Naive thymus-derived CD4-positive, alpha-beta T cell (primary cell): ENCODE measurements around the gene DAPK1. TPM values are rescaled to one million over a fixed set of nuclear protein-coding genes. Genes with fewer than 3 reads are reported as not detected.

ENCODE experiments used
- ATAC-seq: fragments of 150-1000 bp; cut with Tn5 transposase; 2 replicates; pipeline ENCODE4 v1.10.0; 2021; ENCODE audit warnings: mild to moderate bottlenecking, moderate library complexity
- CTCF ChIA-PET: fragments of 350-600 bp; sonication (Branson Sonifier 250); formaldehyde crosslinking; loops from one replicate; lab custom pipeline; 2021; ENCODE audit warnings: antibody characterized with exemption; lab: Charles Lee
- POLR2A ChIA-PET: fragments of 350-600 bp; sonication (Branson Sonifier 250); formaldehyde crosslinking; loops from one replicate; lab custom pipeline; 2021; ENCODE audit warnings: antibody characterized with exemption, inconsistent platforms; lab: Charles Lee
- DNase-seq, 9 donors: peaks; one replicate each; pipeline versions ENCODE4 v3.0.0 to v3.0.0-alpha.2; 2020 to 2022; ENCODE audit warnings: mixed read lengths in 1 of 9
- H3K27ac ChIP-seq: one replicate; pipeline ENCODE4 v1.7.0; 2013; ENCODE audit warnings: mild to moderate bottlenecking, low read depth, low read length, moderate library complexity
- H3K27me3 ChIP-seq, 2 donors: one replicate each; pipeline ENCODE4 v1.7.0; 2013; ENCODE audit warnings: low read length in 2 of 2, mild to moderate bottlenecking in 2 of 2, moderate library complexity in 2 of 2; ENCODE audit not compliant: control insufficient read depth in 2 of 2, insufficient read depth in 2 of 2
- H3K36me3 ChIP-seq, 3 experiments: 1 replicate in 2 of 3; 2 replicates in 1 of 3; pipeline ENCODE4 v1.7.0; 2013; ENCODE audit warnings: low read length in 3 of 3, mild to moderate bottlenecking in 3 of 3, moderate library complexity in 1 of 3; ENCODE audit not compliant: insufficient read depth in 3 of 3, control insufficient read depth in 2 of 3
- H3K4me1 ChIP-seq, 2 donors: one replicate each; pipeline ENCODE4 v1.7.0; 2013; ENCODE audit warnings: low read length in 2 of 2, mild to moderate bottlenecking in 2 of 2, moderate library complexity in 1 of 2; ENCODE audit not compliant: control insufficient read depth in 2 of 2, insufficient read depth in 2 of 2
- H3K4me3 ChIP-seq: 2 replicates; pipeline ENCODE4 v1.7.0; 2013; ENCODE audit warnings: mild to moderate bottlenecking, low read length
- H3K9me3 ChIP-seq, 3 experiments: 1 replicate in 2 of 3; 2 replicates in 1 of 3; pipeline ENCODE4 v1.7.0; 2013; ENCODE audit warnings: low read length in 3 of 3; ENCODE audit not compliant: control insufficient read depth in 2 of 3
- H3K27ac Mint-ChIP-seq, 9 donors: one replicate each; pipeline ENCODE4 v1.8.0; 2020 to 2022; ENCODE audit warnings: mixed read lengths in 9 of 9, mild to moderate bottlenecking in 8 of 9, moderate library complexity in 5 of 9, inconsistent platforms in 2 of 9
- H3K27me3 Mint-ChIP-seq, 5 donors: one replicate each; pipeline ENCODE4 v1.8.0; 2021 to 2022; ENCODE audit warnings: mixed read lengths in 5 of 5, mild to moderate bottlenecking in 1 of 5
- H3K36me3 Mint-ChIP-seq, 5 donors: one replicate each; pipeline ENCODE4 v1.8.0; 2020 to 2022; ENCODE audit warnings: mixed read lengths in 5 of 5, mild to moderate bottlenecking in 3 of 5, inconsistent platforms in 1 of 5
- H3K4me1 Mint-ChIP-seq, 7 donors: one replicate each; pipeline ENCODE4 v1.8.0; 2020 to 2022; ENCODE audit warnings: mixed read lengths in 7 of 7, mild to moderate bottlenecking in 3 of 7, inconsistent platforms in 1 of 7
- H3K4me3 Mint-ChIP-seq, 10 donors: one replicate each; pipeline ENCODE4 v1.8.0; 2020 to 2022; ENCODE audit warnings: mild to moderate bottlenecking in 10 of 10, mixed read lengths in 10 of 10, moderate library complexity in 6 of 10, inconsistent platforms in 2 of 10
- H3K9me3 Mint-ChIP-seq, 11 donors: one replicate each; pipeline ENCODE4 v1.8.0; 2020 to 2022; ENCODE audit warnings: mixed read lengths in 11 of 11, mild to moderate bottlenecking in 4 of 11, inconsistent platforms in 1 of 11, moderate library complexity in 1 of 11
- intact Hi-C, 2 donors: fragments of 100-400 bp; cut with micrococcal nuclease; formaldehyde crosslinking; loops; one replicate each; pipeline ENCODE4 v1.15.1; 2023
- polyA plus RNA-seq, 2 donors: library from polyadenylated mRNA; unstranded; fragments of 300-500 nt; fragmentation: Illumina TruSeq; gene quantifications; one replicate each; pipeline ENCODE4 v1.2.3, GENCODE V29; 2021
- total RNA-seq, 6 experiments: library from RNA in 5 of 6; stranded (reverse) in 5 of 6; gene quantifications; 1 replicate in 5 of 6; 2 replicates in 1 of 6; pipeline ENCODE4 v1.2.3 and lab custom pipeline; 2021 to 2026

The DAPK1 gene
- total and polyA plus RNA-seq, 7 experiments from 2014 or later: 0.20 to 44.8 (median 1.9) TPM

GRCh38 chr9:87751423-87751822 lies 253.8 kb downstream of the DAPK1 start:
- peaks cover 0 to 6% (median 0%) of the 10 kb centered on the region in 5 donors for H3K36me3 Mint-ChIP-seq
- no peak overlapping the region for H3K27ac ChIP-seq
- POLR2A ChIA-PET: no interaction called here
- no peak overlapping the region for H3K4me3 Mint-ChIP-seq
- H3K9me3 Mint-ChIP-seq: peaks cover 0 to 16% (median 8%) of the 10 kb centered on the region in 11 donors
- H3K4me1 Mint-ChIP-seq: peaks cover 0 to 4% (median 0%) of the 10 kb centered on the region in 7 donors
- no peak overlapping the region for H3K4me3 ChIP-seq
- DNase-seq: no peak
- no peak for ATAC-seq
- no peaks in the 10 kb centered on the region for H3K36me3 ChIP-seq
- no peaks in the 10 kb centered on the region for H3K27me3 ChIP-seq
- H3K27me3 Mint-ChIP-seq: peaks cover 0 to 13% (median 8%) of the 10 kb centered on the region in 5 donors
- intact Hi-C loops: no loop called here
- H3K4me1 ChIP-seq: no peaks in the 10 kb centered on the region
- CTCF ChIA-PET: interaction anchor here (0.7 kb wide), 1 partner anchor 1475 kb away, joined by 3 read pairs; no protein-coding TSS in a partner anchor
- no peak overlapping the region for H3K27ac Mint-ChIP-seq
- H3K9me3 ChIP-seq: peaks cover 0 to 3% (median 0%) of the 10 kb centered on the region in 3 experiments

DNA sequence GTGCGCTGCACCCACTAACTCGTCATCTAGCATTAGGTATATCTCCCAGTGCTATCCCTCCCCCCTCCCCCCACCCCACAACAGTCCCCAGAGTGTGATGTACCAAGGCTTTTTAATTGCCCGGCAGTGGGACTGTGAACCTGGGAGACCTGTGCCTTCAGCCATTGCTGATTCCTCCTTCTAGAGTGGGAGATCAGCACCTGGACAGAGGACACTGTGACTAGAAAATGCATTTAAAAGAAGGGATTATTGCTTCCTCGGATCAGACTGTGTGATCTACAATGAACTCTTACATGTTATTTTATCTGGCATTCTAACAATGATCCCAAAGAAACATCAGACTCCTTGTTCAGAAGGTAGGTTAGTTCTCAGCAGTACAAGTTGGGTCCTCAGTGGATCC lies 254.2 kb downstream of the DAPK1 start:
- no peak overlapping the region for H3K27ac Mint-ChIP-seq
- H3K9me3 ChIP-seq: peaks cover 0 to 3% (median 0%) of the 10 kb centered on the region in 3 experiments
- H3K4me3 Mint-ChIP-seq: no peak overlapping the region
- no peak overlapping the region for H3K4me3 ChIP-seq
- intact Hi-C loops: no loop called here
- DNase-seq: no peak
- peaks cover 0 to 16% (median 8%) of the 10 kb centered on the region in 11 donors for H3K9me3 Mint-ChIP-seq
- H3K36me3 Mint-ChIP-seq: peaks cover 0 to 6% (median 0%) of the 10 kb centered on the region in 5 donors
- no peak overlapping the region for H3K27ac ChIP-seq
- H3K27me3 ChIP-seq: no peaks in the 10 kb centered on the region
- CTCF ChIA-PET: no interaction called here
- H3K27me3 Mint-ChIP-seq: peaks cover 0 to 13% (median 8%) of the 10 kb centered on the region in 5 donors
- H3K36me3 ChIP-seq: no peaks in the 10 kb centered on the region
- POLR2A ChIA-PET: no interaction called here
- no peaks in the 10 kb centered on the region for H3K4me1 ChIP-seq
- ATAC-seq: no peak
- H3K4me1 Mint-ChIP-seq: peaks cover 0 to 4% (median 0%) of the 10 kb centered on the region in 7 donors

- Histone ChIP-seq H3K27ac (no peak overlapping the region), H3K4me1 (no peaks in the 10 kb centered on the region), H3K4me3 (no peak overlapping the region), H3K36me3 (no peaks in the 10 kb centered on the region), H3K9me3 (peaks cover 0 to 3% (median 0%) of the 10 kb centered on the region in 3 experiments), H3K27me3 (no peaks in the 10 kb centered on the region)
- H3K27me3 Mint-ChIP-seq: peaks cover 0 to 13% (median 6%) of the 10 kb centered on the region in 5 donors
- intact Hi-C loops: no loop called here
- peaks cover 0 to 16% (median 8%) of the 10 kb centered on the region in 11 donors for H3K9me3 Mint-ChIP-seq
- no peak overlapping the region for H3K27ac Mint-ChIP-seq
- ChIA-PET CTCF (no interaction called here), POLR2A (interaction anchor here (0.6 kb wide), 1 partner anchor 44 kb away, joined by 8 read pairs; no protein-coding TSS in a partner anchor)
- H3K36me3 Mint-ChIP-seq: peaks cover 0 to 6% (median 0%) of the 10 kb centered on the region in 5 donors
- no peak for DNase-seq
- peaks cover 0 to 4% (median 0%) of the 10 kb centered on the region in 7 donors for H3K4me1 Mint-ChIP-seq
- no peak for ATAC-seq
- H3K4me3 Mint-ChIP-seq: no peak overlapping the region
Measured at GRCh38 chr9:87753313-87753712, 255.6 kb downstream of the DAPK1 start.

Other genes with a start within 250 kb of the DAPK1 start
- gene CTSL, start 228.3 kb downstream of the DAPK1 start, total RNA-seq: 10 to 100 TPM in 3 of 5 experiments, 1 to 10 TPM in 2; 3.7 to 67.9 (median 14.9) TPM
- 10 to 100 TPM in 1 of 2 donors, 1 to 10 TPM in 1; 8.7 to 58.8 TPM for gene CTSL, start 228.3 kb downstream of the DAPK1 start, polyA plus RNA-seq